Dermis microvascular lymphatic vessel endothelial cell (primary cell): ENCODE measurements around the gene IRS1. TPM values are rescaled to one million over a fixed set of nuclear protein-coding genes. Genes with fewer than 3 reads are reported as not detected.
A peak's percentile ranks its signal among the peaks of the same experiment; 100 is the strongest.

Experiments used
- DNase-seq, 2 donors: peaks; one replicate each; pipeline versions ENCODE4 v3.0.0 to v3.0.0-alpha.2; 2010; ENCODE audit warnings: low read depth in 2 of 2
- total RNA-seq: library from RNA; depleted of rRNA; stranded (reverse); fragments of >200 nt; gene quantifications from 2 replicates; pipeline ENCODE4 v1.2.1, GENCODE V29; 2014

Gene IRS1
- total RNA-seq, 1 donor from 2014 or later: under 0.01 TPM

DNA sequence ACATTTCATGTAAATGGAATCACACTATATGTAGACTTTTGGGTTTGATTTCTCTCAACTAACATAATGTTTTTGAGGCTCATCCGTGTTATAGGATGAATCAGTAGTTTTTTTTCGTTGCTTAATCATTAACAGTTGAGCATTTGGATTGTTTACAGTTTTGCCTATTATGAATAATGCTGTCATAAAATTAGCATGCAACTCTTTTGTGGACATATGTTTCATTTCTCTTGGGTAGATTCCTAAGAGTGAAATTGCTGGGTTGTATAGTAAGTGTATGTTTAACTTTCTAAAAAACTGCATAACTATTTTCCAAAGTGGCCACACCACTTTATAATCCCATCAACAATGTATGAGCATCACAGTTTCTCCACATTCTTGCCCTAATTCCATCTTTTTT is 28.6 kb upstream of the IRS1 start:
- no peak for DNase-seq

DNA sequence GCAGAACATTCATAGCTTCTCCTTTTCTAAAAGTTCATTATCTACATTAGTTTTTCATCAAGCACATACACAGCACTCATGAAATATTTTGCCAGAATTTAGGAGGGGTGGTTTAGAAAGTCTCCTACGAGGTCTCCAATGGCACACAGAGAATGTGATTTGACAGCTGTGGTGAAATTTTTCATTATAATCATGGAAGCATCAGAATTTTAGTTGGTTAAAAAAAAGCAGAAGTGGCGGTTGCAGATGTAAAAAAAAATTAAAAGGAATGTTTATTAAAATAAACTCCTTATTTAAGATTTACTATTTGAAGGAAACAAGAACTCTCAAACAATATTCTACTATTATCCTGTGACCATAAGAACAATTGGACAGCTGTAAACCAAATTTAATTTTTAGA is 25.4 kb upstream of the IRS1 start:
- DNase-seq: no peak

DNA sequence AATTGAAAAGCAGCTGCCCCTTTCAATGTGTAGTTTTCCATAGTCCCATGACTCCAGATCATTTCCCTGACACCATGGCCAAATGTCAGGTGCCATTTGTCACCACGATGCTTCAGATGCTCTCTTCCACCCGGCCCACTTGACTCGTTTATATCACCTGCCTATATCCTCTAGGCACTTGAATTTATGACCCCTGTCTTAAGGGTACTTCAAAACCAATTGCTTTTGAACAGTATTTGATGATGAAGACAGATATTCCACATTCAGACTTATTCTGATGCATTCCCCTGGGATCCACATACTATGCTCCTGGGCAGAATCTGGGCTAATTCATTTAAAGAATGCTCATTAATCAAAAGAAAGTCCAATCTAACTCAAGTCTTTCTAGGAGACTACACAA is 19.3 kb upstream of the IRS1 start:
- no peak for DNase-seq

DNA sequence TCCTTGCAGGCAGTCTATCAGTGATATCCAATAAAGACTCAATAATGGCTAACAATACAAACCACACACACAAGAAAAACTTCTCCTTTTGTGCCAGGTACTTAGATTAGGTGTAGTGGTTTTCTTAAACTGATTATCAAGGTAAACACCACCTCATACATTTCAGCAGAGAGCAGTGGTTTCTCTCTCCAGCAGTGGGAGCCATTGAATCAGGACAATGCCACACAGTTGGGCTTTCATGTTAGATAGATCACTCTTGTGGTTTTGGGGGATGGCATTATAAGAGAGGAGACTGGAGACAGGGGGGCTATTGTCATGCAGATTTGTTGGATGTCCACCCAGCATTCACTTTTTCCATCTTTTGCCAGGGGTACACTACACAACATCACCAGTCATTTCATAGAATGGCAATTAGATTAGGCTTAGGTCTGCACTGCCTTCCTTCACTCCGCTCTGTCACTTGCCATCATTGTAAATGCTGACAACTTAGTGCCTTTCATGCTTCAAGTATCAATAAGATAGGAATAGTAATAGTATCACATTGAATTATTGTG is 13.6 kb upstream of the IRS1 start:
- DNase-seq: no peak

DNA sequence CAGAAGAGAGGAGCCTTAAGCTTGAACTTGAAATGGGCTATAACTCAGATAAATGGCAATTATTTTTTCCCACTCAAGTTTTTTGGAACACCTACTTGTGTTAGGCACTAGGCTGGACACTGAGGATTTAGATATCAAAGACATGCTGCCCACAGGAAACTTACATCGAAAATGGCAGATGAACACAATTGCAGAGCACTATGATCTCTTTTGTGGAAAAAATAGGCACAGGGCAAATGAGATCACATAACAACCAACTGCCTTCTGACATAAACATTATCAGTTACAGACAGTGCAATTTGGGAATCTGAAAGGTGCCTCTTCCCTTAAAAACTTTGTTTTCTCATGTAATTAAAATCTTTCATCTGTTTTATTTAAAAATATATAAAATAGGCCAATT is 3.8 kb upstream of the IRS1 start:
- no peak for DNase-seq

DNA sequence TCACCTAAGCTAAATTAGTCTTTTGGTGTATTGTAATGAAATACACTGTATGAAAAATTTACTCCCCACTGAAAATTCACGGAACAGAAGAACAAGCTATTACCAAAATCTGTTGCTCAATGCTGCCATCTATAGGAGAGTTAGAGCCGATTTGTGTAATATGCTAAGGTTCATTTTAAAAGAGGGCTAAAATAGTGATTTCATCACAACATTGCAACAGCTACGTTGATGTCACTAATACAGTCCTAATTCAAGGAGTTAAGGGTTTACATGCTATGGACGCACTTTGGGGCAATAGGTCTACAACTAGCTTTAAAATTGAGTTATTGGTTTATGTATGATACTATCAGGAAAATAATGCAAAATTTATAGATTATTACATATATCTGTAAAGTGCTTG is 3.0 kb upstream of the IRS1 start:
- peak; percentile 70 to 76 for DNase-seq

DNA sequence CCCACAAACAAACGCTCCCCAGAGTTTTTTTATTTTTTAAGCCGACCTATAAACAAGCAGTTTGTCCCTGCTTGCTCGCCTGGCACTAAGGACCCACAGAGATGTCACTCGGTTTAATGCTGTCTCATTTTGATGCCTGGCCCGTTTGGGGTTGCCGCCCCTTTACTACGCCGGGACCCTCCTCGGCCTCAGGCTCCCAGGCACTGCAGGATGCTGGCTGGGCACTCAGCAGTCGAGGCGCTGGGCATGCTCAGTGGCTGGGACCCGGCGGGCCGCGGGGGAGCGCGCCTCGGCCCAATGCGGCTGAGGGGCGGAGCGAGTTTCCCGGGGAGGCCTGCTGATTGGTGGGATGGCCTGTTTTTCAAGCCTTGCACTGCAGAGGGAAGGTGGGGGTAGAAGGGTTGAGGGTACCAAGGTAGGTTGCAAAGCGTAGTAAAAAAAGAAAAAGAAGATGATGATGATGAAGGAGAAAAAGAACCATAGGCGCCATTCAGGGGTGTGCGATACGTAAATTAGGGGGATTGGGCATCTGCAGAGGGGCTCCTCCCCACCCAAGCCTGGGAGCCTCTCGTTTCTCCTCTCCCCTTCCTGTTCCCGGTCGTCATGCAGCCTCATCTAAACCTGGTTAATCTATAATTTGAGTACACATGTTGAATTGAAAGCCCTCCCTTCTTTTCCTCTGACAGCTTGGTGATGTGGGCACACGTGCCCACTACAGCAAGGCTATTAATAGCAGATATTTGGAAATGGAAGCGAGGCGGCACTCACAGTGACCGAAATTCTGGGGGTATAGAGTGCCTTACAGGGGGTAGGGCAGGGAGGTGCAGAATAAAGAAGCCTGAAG is 1.5 kb upstream of the IRS1 start:
- peak in 1 of 2 donors; percentile 47 for DNase-seq

DNA sequence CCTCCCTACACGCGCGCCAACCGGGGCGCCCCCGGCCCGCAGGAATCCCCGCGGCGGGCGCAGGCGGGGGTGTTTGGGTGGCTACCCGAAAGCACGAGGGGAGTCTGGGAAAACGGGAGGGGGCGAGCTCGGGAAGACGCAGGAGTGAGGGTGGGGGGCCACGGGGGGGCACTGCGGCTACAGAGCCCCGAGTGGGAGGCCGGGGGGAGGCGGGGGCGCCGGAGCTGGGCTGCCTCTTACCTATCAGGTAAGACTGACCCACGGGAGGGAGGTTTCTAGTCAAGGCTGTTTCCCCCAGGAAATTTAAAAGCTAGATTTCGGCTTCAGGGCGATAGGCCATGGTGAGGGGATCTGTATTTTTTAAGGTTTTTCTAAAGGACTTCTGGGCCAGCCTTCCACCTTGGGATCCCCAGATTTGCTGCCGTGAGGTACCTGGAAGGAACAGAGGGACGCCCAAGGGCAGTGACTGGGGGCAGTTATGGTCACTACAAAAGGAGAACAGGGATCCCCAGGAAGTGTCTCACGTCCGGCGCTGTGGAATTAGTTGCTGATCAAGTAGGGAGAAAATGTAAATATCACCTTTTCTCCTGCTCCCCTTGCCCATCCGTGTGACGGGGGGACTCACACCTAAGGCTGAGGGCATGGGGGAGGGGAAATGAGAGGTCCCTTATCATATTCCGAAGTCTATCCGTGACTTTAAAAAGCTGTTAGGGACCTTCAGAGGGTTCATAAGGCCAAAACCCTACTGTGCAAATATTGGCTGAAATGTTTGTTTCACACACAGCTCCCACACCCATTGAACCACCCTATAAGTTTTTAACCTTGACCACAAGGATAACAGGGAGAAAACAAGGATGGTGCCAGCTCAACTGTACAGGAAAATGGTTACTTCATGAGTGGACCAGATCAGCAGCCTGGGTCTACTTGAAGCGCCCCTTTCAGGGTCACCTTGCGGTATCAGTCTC is 638 bp upstream of the IRS1 start:
- no peak for DNase-seq

DNA sequence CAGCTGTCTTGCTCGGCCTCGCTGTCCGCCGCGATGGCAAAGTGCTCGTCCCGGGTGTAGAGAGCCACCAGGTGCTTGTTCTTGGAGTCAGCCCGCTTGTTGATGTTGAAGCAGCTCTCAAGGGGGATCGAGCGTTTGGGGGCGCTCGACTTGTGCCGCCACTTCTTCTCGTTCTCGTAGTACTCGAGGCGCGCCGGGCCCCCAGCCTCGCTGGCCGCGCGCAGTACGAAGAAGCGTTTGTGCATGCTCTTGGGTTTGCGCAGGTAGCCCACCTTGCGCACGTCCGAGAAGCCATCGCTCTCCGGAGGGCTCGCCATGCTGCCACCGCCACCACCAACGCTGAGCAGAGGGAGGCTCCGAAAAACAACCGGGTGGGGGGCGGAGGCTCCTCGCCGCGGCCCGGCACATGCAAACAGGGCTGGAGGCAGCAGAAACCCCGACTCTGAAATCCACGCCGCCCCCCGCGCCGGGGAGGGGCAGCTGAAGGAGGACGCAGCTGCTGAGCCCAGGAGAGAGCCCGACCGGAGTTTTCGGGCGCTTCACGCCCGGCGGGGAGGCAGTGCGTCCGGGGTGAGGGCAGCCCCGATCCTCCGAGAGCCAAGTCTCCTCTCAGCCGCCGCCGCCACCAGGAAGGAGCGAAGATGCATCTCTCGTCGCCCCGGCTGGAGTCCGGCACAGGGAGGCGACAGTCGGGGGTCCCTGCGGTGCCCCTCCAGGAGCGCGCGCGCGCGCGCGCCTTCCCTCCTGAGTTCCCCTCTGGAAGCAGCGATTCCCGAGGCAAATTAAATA is 1.0 kb downstream of the IRS1 start:
- DNase-seq: no peak

DNA sequence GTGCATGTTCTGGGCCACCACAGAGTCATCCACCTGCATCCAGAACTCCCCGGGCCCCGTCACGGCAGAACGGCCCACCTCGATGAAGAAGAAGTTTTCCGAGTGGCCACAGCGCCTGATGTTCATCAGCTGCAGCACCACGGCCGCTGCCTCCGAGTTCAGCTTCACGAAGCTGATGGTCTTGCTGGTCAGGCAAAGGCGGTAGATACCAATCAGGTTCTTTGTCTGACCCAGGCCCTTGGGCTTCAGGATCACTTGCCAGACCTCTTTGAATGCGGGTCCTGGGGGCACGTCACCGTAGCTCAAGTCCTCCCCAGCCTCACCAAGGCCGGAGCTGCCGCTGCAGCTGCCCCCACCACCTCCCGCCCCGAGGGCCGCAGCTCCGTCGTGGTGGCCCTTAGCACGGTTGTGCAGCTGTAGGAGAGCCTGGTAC is 1.6 kb downstream of the IRS1 start:
- no peak for DNase-seq

DNA sequence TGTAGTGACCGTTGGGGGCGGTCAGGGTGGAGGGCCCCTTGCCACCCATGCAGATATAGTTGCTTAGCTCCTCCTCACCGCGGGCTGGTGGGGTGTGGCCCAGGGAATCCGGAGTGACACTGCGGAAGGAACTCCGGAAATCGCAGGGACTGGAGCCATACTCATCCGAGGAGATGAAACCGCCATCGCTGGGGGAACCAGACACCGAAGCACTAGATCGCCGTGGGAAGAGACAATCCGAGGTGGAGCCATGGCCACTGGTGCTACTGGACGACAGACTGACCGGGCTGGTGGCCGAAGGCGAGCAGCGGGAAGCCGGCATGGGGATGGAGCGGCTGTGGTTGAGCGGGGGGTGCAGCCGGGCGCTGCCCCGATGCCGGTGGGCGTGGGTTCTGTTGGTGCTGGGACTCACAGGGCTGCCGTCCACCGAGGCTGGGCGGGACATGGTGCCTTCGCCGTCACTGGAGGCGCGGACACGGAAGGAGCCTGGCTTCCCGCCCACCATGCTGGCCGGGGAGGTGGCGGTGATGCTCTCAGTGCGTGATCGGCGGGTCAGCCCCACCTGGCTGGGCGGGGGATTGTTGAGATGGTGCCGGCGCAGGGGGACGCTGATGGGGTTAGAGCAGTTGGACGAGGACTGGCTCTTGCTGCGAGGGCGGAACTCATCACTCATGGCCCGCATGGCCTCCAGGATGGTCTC is 2.2 kb downstream of the IRS1 start:
- DNase-seq: no peak

DNA sequence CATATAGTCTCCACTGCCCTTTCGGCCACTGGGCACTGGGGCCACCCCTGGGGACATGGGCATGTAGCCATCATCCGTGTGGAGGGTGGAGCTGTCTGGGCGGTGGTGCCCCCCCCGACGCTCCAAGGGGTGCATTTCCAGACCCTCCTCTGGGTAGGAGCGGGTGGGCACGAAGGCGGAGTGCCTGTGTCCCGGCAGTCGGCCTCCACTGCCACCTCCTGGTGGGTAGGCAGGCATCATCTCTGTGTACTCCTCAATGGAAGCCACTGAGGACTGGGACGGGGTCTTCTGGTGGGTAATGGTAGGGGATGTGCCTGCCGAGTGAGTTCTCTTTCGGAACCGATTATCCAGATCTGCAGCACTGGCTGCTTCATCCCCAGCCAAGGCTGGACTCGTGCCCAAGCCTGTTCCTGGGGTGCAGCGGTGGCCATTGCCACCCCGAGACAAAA is 2.8 kb downstream of the IRS1 start:
- no peak for DNase-seq

DNA sequence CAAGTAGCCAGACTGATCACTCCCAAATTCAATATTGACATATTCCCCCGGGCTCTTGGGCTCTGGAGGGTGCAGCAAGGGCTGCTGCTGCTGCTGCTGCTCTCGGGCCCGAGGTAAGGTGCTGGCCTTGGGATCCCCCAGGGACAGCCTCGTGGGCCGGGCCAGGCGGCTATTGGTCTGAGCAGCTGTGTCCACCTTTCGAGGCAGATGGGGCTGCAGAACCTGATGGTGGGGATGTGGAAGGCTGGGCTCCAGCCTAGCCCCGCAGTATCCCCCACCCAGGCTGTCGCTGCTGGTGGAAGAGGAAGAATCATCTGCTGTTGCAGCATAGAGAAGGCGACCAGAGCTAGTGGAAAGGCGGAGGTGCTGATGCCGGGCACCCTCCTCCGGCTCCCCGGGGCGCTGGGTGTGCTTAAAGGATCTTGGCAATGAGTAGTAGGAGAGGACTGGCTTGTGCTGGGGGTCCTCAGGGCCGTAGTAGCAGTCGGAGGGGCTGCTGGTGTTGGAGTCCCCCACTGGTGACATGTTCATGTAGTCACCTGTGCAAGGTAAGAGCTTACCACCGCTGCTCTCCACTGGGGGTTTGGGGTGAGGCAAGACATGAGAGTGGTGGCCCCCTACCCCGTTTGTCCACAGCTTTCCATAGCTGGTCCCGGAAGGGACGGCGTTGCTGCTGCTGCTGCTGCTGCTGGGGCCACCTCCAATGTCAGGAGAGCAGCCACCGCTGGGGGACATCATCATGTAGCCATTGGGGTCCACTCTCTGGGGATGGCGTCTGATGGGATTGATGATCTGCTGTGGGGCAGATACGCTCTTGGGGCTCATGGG is 3.4 kb downstream of the IRS1 start:
- no peak for DNase-seq

DNA sequence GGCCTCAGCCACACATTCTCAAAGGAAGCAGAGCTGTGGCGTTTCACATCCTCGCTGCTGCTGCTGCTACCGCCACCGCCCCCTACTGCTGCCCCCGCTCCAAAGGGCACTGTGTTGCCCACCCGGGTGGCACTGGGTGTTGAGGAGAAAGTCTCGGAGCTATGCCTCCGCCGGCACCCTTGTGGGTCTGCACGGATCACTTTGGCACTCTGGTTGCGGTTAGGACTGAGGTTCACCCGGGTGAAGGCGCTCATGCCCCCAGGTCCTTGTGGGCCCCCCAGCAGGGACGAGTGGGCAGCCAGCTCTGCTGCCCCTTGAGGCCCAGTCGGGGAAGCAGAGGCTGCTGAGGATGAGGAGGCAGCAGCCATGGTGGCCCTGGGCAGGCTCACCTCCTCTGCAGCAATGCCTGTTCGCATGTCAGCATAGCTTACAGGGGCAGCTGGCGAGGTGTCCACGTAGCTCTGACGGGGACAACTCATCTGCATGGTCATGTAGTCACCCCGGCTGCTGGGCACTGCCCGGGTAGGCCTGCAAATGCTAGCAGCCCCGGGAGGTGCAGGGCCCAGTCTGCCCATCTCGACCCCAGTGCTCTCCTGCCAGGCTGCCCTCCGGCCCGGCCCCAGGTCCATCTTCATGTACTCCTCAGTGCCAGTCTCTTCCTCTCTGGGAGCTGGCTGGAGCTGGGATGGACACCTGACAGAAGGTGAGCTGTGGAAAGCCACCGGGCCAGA is 4.2 kb downstream of the IRS1 start:
- DNase-seq: no peak

DNA sequence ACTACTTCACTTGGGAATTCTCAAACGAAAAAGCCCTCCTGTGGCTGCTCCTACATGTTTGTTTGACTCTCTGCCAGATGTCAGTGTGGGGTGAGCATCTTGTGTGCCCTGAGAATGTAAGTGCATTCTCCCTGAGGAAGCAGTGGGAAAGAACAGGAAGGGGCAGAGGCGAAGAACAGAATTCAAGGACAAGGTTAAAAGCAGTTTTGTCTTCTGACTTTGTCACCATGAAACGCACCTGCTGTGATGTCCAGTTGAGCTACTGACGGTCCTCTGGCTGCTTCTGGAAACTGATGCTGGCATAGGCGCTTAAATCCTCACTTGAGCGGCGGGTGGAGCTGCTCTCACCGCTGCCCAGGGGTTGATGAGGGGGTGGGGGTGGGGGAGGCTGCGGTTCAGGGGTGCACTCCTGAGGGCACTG is 4.9 kb downstream of the IRS1 start:
- no peak for DNase-seq

DNA sequence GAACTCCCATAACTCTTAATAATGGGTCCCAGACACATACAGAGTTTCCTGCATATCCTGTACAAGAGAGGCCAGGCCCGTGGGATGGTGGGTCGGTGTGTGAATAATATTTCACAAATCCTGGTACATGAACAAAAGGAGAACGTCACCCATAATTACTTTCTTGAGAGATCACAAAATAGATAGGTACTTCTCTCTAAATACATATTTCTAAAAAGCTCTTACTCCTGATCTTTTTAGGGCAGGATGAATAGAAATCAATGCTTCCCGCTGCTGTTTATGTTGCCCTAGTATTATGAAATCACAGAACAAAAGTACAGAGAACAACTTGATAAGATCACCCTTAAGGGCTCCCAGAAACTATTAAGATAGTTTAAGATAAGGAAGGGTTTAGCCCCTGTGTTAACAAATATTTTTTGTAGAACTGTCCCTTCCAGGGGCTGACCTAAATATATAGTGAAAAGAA is 5.4 kb downstream of the IRS1 start:
- DNase-seq: no peak

DNA sequence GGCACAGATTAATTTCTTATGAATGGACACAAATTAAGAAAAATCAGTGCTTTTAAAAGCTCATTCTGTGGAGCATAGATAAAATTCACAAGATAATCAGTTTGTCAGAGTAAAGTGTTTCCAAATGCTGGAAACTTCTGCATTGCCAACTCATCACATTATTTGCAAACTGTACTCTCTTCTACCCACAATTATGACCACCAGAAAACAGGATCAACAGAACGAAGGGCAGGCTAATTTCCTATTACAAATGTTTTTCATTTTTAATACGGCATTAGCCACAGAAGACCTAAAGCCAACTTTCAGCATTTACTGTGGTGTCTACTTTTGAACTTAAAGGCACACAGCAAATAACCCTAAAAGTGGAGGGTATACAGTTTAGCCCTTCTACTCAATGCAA is 6.0 kb downstream of the IRS1 start:
- no peak for DNase-seq

DNA sequence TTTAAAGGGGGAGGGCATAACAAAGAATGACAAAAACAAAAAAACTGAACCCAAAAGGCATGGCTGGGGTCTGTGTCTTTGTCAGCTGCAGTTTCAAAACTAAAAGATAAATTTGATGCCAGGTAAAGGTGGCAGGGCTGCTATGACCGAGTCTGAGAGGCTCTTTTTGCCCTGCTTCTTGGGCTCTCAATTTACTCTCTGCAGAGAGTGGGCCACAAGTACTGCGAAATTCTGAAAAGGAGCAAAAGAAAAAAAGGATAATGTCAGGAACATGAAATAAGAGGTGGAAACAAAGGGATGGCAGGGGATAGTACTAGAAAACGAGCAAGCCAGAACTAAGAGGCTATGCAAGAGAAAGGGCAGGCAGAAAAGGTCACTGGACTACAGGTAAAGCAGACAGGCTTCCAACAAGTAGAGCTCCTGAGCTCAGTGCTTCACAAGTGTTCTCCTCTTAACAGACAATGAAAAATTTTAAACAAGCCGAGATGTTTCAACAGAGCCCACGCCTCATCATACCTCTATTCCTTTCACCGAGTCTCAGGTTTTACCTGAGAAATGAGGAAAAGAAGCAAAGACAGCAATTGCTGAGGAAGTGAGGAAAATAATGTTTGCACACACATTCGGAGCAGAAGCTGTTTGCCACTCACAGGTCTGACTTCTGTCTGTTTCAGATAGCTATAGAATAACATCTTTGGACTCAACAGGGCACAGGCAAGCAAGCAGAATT is 7.3 kb downstream of the IRS1 start:
- no peak for DNase-seq
